Gastroesophageal sphincter (tissue), 4 donors: ENCODE results near the gene YAP1. TPM values are rescaled to one million over a fixed set of nuclear protein-coding genes. Genes with fewer than 3 reads are reported as not detected.

Experiments used
- ATAC-seq: fragments of 150-250 bp; one replicate; pipeline ENCODE4 v1.9.1; 2016; ENCODE audit warnings: mild to moderate bottlenecking, moderate library complexity
- H3K27ac ChIP-seq, 4 donors: fragments of 200-600 bp; sonication (generic) in 3 of 4; 1 replicate in 3 of 4; 2 replicates in 1 of 4; pipeline ENCODE4 v1.5.1; 2016 to 2019
- H3K27me3 ChIP-seq: fragments of 200-600 bp; sonication (generic); one replicate; pipeline ENCODE4 v1.5.1; 2019
- H3K36me3 ChIP-seq, 2 donors: fragments of 200-600 bp; sonication (generic); one replicate each; pipeline ENCODE4 v1.5.1; 2019; ENCODE audit warnings: control low read depth in 1 of 2
- H3K4me1 ChIP-seq, 3 donors: fragments of 200-600 bp; sonication (generic); 1 replicate in 2 of 3; 2 replicates in 1 of 3; pipeline ENCODE4 v1.5.1; 2016 to 2019; ENCODE audit warnings: control low read depth in 2 of 3
- H3K4me3 ChIP-seq, 2 donors: fragments of 200-600 bp; sonication (generic); one replicate each; pipeline ENCODE4 v1.5.1; 2019; ENCODE audit warnings: mild to moderate bottlenecking in 1 of 2, moderate library complexity in 1 of 2
- H3K9me3 ChIP-seq, 3 donors: fragments of 200-600 bp; sonication (generic); one replicate each; pipeline ENCODE4 v1.5.1; 2017 to 2019; ENCODE audit warnings: control low read depth in 2 of 3
- CTCF ChIP-seq, 4 experiments: fragments of 200-600 bp in 2 of 4; fragments of 450-650 bp in 2 of 4; sonication (generic) in 1 of 4; IDR thresholded peaks; one replicate each; pipeline ENCODE4 v1.5.1; 2017 to 2019; ENCODE audit warnings: antibody characterized with exemption in 4 of 4, mild to moderate bottlenecking in 2 of 4, moderate library complexity in 2 of 4
- EP300 ChIP-seq: sonication (generic); formaldehyde crosslinking; IDR thresholded peaks from one replicate; pipeline ENCODE4 v1.6.1; 2017; ENCODE audit warnings: antibody characterized with exemption, mild to moderate bottlenecking
- POLR2A ChIP-seq, 2 donors: fragments of 450-650 bp; IDR thresholded peaks; one replicate each; pipeline ENCODE4 v1.6.1; 2017; ENCODE audit warnings: antibody characterized with exemption in 2 of 2, mild to moderate bottlenecking in 2 of 2, moderate library complexity in 1 of 2
- POLR2AphosphoS5 ChIP-seq: sonication (generic); formaldehyde crosslinking; IDR thresholded peaks from one replicate; pipeline ENCODE4 v1.6.1; 2017; ENCODE audit warnings: antibody characterized with exemption
- WGBS, 2 donors: methylation state at CpG; one replicate each; pipeline ENCODE4 v1.1.5; 2018; ENCODE audit warnings: low coverage in 1 of 2; 5-methylcytosine and 5-hydroxymethylcytosine counted together
- total RNA-seq, 4 donors: library from RNA; depleted of rRNA; stranded (reverse); fragments of >200 nt; gene quantifications; one replicate each; pipeline ENCODE4 v1.1.0, GENCODE V29; 2016

YAP1 gene
- total RNA-seq, result 100 to 1,000 TPM; 192 to 323 (median 278) TPM

GRCh38 chr11:102109896-102110760 is at the start of gene YAP1:
Gene YAP1, plus strand, starts transcription at chr11:102110447. Its CDS starts 402 bp downstream, at chr11:102110849.
- peaks cover 0 to 43% (median 6%) of the 10 kb centered on the region in 3 donors for H3K4me1 ChIP-seq
- peak; percentile 94 for ATAC-seq
- no peaks in the 10 kb centered on the region for H3K36me3 ChIP-seq
- no peaks in the 10 kb centered on the region for H3K9me3 ChIP-seq
- no peaks in the 10 kb centered on the region for H3K27me3 ChIP-seq
- H3K4me3 ChIP-seq, result peak within 1 kb of the TSS; percentile 90 to 91
- WGBS, 2 donors, result 1% methylated on average over 19 to 33 of the region's 104 CpGs
- H3K27ac ChIP-seq, result peak within 1 kb of the TSS; percentile 88 to 99 (median 96)
- TF ChIP-seq POLR2AphosphoS5 (peak; percentile 50), POLR2A (IDR thresholded peaks at IDR 0.05) (peak; percentile 46 to 67), EP300 (no peak), CTCF (IDR thresholded peaks at IDR 0.05) (peak in 2 of 4 experiments; percentile 17 to 44)

- TF ChIP-seq POLR2A (IDR thresholded peaks at IDR 0.05) (no peak), CTCF (IDR thresholded peaks at IDR 0.05) (peak in 1 of 4 experiments; percentile 17), EP300 (no peak), POLR2AphosphoS5 (no peak)
Observed at GRCh38 chr11:102061276-102061675, 49.0 kb upstream of the YAP1 start.

GRCh38 chr11:102062106-102062505 is 48.1 kb upstream of the YAP1 start:
- Histone ChIP-seq H3K36me3 (no peaks in the 10 kb centered on the region), H3K27ac (no peak overlapping the region), H3K4me3 (no peak overlapping the region), H3K27me3 (no peaks in the 10 kb centered on the region), H3K4me1 (no peaks in the 10 kb centered on the region), H3K9me3 (no peaks in the 10 kb centered on the region)
- no peak for TF ChIP-seq POLR2A (IDR thresholded peaks at IDR 0.05)
- no peak for TF ChIP-seq CTCF (IDR thresholded peaks at IDR 0.05)
- no peak for TF ChIP-seq EP300
- TF ChIP-seq POLR2AphosphoS5, result no peak
- 90 to 94% methylated on average over 2 of the region's 2 CpGs for WGBS, 2 donors
- no peak for ATAC-seq

More at GRCh38 chr11:102061276-102061675, 49.0 kb upstream of the YAP1 start:
- no peaks in the 10 kb centered on the region for H3K9me3 ChIP-seq
- no peak for ATAC-seq
- 33 to 67% methylated on average over 2 of the region's 2 CpGs for WGBS, 2 donors
- no peak overlapping the region for H3K4me3 ChIP-seq
- H3K27ac ChIP-seq, result no peak overlapping the region
- H3K4me1 ChIP-seq, result no peaks in the 10 kb centered on the region
- no peaks in the 10 kb centered on the region for H3K36me3 ChIP-seq
- no peaks in the 10 kb centered on the region for H3K27me3 ChIP-seq

GRCh38 chr11:102064316-102064715 is 45.9 kb upstream of the YAP1 start:
- no peak overlapping the region for H3K27ac ChIP-seq

More at GRCh38 chr11:102064316-102064715, 45.9 kb upstream of the YAP1 start:
- Histone ChIP-seq H3K27me3 (no peaks in the 10 kb centered on the region), H3K4me3 (no peak overlapping the region), H3K9me3 (no peaks in the 10 kb centered on the region), H3K36me3 (no peaks in the 10 kb centered on the region), H3K4me1 (no peaks in the 10 kb centered on the region)
- WGBS, 2 donors, result 92 to 94% methylated on average over 2 of the region's 2 CpGs
- TF ChIP-seq EP300 (no peak), CTCF (IDR thresholded peaks at IDR 0.05) (no peak), POLR2A (IDR thresholded peaks at IDR 0.05) (no peak), POLR2AphosphoS5 (no peak)
- ATAC-seq, result no peak
